Tibial nerve (tissue), 4 donors: ENCODE data around the gene FAM20A. TPM values are rescaled to one million over a fixed set of nuclear protein-coding genes. Genes with fewer than 3 reads are reported as not detected.

ENCODE experiments used
- DNase-seq, 2 donors: peaks; one replicate each; pipeline ENCODE4 v3.0.0-alpha.2; 2019; ENCODE audit warnings: low spot score in 2 of 2
- H3K27ac ChIP-seq, 4 donors: fragments of 200-600 bp; sonication (generic) in 3 of 4; one replicate each; pipeline ENCODE4 v1.5.1; 2017 to 2019; ENCODE audit warnings: mild to moderate bottlenecking in 1 of 4
- H3K27me3 ChIP-seq, 2 donors: fragments of 200-600 bp; sonication (generic) in 1 of 2; one replicate each; pipeline versions ENCODE4 v1.5.1 to v1.6.0; 2017 to 2019
- H3K36me3 ChIP-seq, 3 donors: fragments of 200-600 bp; sonication (generic); one replicate each; pipeline ENCODE4 v1.5.1; 2018 to 2019
- H3K4me1 ChIP-seq, 4 donors: fragments of 200-600 bp; sonication (generic) in 3 of 4; one replicate each; pipeline ENCODE4 v1.5.1; 2017 to 2019
- H3K4me3 ChIP-seq, 4 donors: fragments of 200-600 bp; sonication (generic) in 3 of 4; one replicate each; pipeline ENCODE4 v1.5.1; 2017 to 2019; ENCODE audit warnings: mild to moderate bottlenecking in 1 of 4, moderate library complexity in 1 of 4
- H3K9me3 ChIP-seq, 4 donors: fragments of 200-600 bp; sonication (generic) in 3 of 4; one replicate each; pipeline ENCODE4 v1.5.1; 2017 to 2019
- EP300 ChIP-seq, 2 donors: sonication (generic); formaldehyde crosslinking; IDR thresholded peaks; one replicate each; pipeline ENCODE4 v1.6.1; 2017; ENCODE audit warnings: antibody characterized with exemption in 2 of 2, mild to moderate bottlenecking in 1 of 2
- POLR2A ChIP-seq, 2 donors: fragments of 450-650 bp; IDR thresholded peaks; one replicate each; pipeline ENCODE4 v1.6.1; 2017; ENCODE audit warnings: antibody characterized with exemption in 2 of 2, mild to moderate bottlenecking in 2 of 2, moderate library complexity in 2 of 2
- WGBS, 2 donors: methylation state at CpG; one replicate each; pipeline ENCODE4 v1.1.5; 2018; 5-methylcytosine and 5-hydroxymethylcytosine counted together
- total RNA-seq, 4 donors: library from RNA; depleted of rRNA; stranded (reverse); fragments of >200 nt; gene quantifications; one replicate each; pipeline ENCODE4 v1.1.0, GENCODE V29; 2016
- TF ChIP-seq, protein P1 (sequence below), 5 experiments: fragments of 200-600 bp in 3 of 5; fragments of 450-650 bp in 2 of 5; sonication (generic) in 3 of 5; IDR thresholded peaks; one replicate each; pipeline ENCODE4 v1.5.1; 2016 to 2019; ENCODE audit warnings: antibody characterized with exemption in 5 of 5, mild to moderate bottlenecking in 3 of 5, moderate library complexity in 2 of 5

Gene FAM20A
- total RNA-seq, 4 donors from 2014 or later, result 9.4 to 104 (median 25.7) TPM

DNA sequence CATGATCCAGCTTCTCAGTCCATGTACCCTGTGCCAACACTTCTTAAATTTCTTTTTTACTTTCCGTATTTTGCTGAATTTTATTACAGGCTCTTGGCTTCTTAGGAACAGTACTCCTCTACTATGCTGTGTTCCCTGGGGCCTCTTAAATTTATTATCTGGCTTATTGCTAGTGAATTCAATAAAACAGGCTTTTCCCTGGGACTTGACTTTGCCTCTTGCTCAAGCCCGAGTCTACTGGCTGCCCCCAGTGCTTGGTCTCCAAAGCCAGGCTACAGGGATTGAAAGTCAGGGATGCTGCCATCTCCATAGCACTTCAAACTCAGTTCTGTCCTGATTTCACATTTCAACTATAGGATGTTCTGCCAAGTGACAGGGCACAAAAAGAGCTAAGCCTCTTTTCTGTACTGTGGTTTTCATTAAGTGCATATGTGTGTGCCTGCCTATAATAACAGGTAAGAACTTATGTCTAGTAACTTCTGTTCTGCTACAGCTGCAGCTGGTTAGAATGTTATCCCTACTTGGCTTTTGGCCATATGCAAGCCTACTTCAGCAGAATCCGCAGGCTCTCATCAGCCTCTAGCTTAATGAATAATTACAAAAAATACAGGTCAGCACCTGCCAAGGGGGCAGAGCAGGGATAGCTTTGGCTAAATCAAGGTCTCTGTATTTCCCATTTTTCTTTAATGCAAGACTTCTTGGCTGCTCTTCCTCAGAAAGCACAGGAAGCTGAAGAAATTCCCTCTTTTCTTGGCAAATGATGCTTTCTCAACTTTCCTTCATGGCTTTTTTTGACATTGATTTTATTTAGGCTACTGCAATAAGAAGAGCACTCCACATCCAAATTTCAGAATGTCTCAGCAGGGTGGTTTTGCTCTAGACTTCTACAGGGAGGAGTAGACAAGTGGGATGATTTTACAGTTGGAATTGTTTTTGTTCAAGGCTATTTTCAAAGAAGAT lies 8.2 kb downstream of the FAM20A start:
- H3K27ac ChIP-seq, result peak overlapping the region in 1 of 4 donors; percentile 9
- TF ChIP-seq EP300 (IDR thresholded peaks at IDR 0.05), result peak in 1 of 2 donors; percentile 59
- no peak for TF ChIP-seq POLR2A (IDR thresholded peaks at IDR 0.05)
- TF ChIP-seq, protein P1, sequence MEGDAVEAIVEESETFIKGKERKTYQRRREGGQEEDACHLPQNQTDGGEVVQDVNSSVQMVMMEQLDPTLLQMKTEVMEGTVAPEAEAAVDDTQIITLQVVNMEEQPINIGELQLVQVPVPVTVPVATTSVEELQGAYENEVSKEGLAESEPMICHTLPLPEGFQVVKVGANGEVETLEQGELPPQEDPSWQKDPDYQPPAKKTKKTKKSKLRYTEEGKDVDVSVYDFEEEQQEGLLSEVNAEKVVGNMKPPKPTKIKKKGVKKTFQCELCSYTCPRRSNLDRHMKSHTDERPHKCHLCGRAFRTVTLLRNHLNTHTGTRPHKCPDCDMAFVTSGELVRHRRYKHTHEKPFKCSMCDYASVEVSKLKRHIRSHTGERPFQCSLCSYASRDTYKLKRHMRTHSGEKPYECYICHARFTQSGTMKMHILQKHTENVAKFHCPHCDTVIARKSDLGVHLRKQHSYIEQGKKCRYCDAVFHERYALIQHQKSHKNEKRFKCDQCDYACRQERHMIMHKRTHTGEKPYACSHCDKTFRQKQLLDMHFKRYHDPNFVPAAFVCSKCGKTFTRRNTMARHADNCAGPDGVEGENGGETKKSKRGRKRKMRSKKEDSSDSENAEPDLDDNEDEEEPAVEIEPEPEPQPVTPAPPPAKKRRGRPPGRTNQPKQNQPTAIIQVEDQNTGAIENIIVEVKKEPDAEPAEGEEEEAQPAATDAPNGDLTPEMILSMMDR (IDR thresholded peaks at IDR 0.05), result no peak
- H3K9me3 ChIP-seq, result peaks cover 0 to 8% (median 0%) of the 10 kb centered on the region in 4 donors
- H3K4me1 ChIP-seq, result peaks cover 0 to 59% (median 3%) of the 10 kb centered on the region in 4 donors
- WGBS, 2 donors, result 64 to 69% methylated on average over 3 of the region's 3 CpGs
- peak in 1 of 2 donors; percentile 35 for DNase-seq
- H3K36me3 ChIP-seq, result peaks cover 0 to 5% (median 0%) of the 10 kb centered on the region in 3 donors
- H3K27me3 ChIP-seq, result no peaks in the 10 kb centered on the region
- H3K4me3 ChIP-seq, result no peak overlapping the region

DNA sequence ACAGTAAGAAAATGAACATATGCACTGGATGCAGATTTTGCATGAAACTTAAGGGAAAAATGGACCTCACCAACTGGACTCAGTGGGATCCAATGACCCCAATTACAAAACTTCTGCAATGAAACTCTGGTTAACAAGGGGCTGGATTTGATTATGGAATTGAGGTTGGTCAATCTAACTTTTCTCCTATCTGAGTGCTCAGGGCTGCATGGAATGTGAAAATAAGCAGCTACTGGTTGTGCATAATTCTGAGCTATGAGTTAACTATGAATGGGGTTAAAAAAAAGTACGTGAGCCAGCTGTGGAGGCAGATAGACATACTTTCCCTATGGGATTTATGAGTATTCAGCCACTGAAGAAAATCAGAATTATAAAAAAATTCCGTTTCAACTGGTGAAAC lies 9.2 kb downstream of the FAM20A start:
- TF ChIP-seq, protein P1 (IDR thresholded peaks at IDR 0.05), result no peak
- TF ChIP-seq POLR2A (IDR thresholded peaks at IDR 0.05) (no peak), EP300 (IDR thresholded peaks at IDR 0.05) (no peak)
- H3K36me3 ChIP-seq, result peaks cover 0 to 5% (median 0%) of the 10 kb centered on the region in 3 donors
- H3K4me1 ChIP-seq, result peaks cover 0 to 52% (median 3%) of the 10 kb centered on the region in 4 donors
- 36 to 52% methylated on average over 2 of the region's 2 CpGs for WGBS, 2 donors
- H3K27me3 ChIP-seq, result no peaks in the 10 kb centered on the region
- H3K4me3 ChIP-seq, result no peak overlapping the region
- H3K27ac ChIP-seq, result peak overlapping the region in 1 of 4 donors; percentile 52
- H3K9me3 ChIP-seq, result peaks cover 0 to 8% (median 0%) of the 10 kb centered on the region in 4 donors
- no peak for DNase-seq

DNA sequence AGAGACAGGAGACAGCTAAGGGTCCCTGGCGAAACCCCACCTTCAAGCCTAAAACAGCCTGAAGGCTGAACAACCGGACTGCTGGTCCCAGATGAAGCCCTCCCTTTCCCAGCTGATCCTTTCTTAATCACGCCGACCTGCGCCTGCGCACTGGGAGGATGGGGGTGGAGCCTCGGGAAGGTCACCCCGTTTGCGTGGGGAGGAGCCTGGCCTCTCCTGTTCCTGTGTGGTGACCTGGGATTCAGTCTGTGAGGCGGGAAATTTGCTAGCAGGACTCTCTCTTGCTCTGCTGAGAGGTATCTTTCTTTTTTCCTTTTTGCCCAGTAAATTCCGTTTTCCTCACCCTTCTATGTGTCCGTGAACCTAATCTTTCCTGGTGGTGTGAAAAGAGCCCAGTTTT lies 9.6 kb downstream of the FAM20A start:
- DNase-seq, result no peak
- WGBS, 2 donors, result 65 to 80% methylated on average over 12 of the region's 12 CpGs

DNA sequence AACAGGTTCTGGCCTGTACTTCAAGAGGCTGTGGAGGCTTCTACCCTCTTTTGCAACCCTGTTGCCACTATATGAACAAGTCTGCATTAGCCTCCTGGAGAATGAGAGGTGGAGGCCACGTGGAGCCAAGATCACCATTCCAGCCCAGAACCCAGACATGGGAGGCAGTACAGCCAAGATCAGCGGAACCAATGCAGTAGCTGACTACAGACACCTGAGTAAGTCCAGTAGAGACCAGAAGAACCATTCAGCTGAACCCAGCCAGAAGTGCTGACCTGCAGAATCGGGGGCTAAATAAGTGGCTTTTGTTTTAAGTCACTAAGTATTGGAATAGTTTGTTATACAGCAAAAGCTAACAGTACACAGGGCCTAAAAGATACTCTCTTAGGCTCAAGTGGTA lies 12.1 kb downstream of the FAM20A start:
- 88 to 95% methylated on average over 3 of the region's 3 CpGs for WGBS, 2 donors
- no peaks in the 10 kb centered on the region for H3K27me3 ChIP-seq
- DNase-seq, result no peak
- peaks cover 0 to 5% (median 0%) of the 10 kb centered on the region in 3 donors for H3K36me3 ChIP-seq
- no peak overlapping the region for H3K27ac ChIP-seq
- no peak overlapping the region for H3K4me3 ChIP-seq
- peaks cover 0 to 42% (median 3%) of the 10 kb centered on the region in 4 donors for H3K4me1 ChIP-seq
- peaks cover 0 to 8% (median 0%) of the 10 kb centered on the region in 4 donors for H3K9me3 ChIP-seq
- no peak for TF ChIP-seq POLR2A (IDR thresholded peaks at IDR 0.05)
- TF ChIP-seq EP300 (IDR thresholded peaks at IDR 0.05), result no peak
- TF ChIP-seq, protein P1 (IDR thresholded peaks at IDR 0.05), result no peak

More for the DNA sequence above, 9.6 kb downstream of the FAM20A start:
- Histone ChIP-seq H3K27me3 (no peaks in the 10 kb centered on the region), H3K36me3 (peaks cover 0 to 5% (median 0%) of the 10 kb centered on the region in 3 donors), H3K4me3 (no peak overlapping the region), H3K27ac (peak overlapping the region in 1 of 4 donors; percentile 52), H3K4me1 (peaks cover 0 to 47% (median 3%) of the 10 kb centered on the region in 4 donors), H3K9me3 (peaks cover 0 to 8% (median 0%) of the 10 kb centered on the region in 4 donors)
- TF ChIP-seq POLR2A (IDR thresholded peaks at IDR 0.05) (no peak), EP300 (IDR thresholded peaks at IDR 0.05) (no peak)
- TF ChIP-seq, protein P1 (IDR thresholded peaks at IDR 0.05), result no peak

DNA sequence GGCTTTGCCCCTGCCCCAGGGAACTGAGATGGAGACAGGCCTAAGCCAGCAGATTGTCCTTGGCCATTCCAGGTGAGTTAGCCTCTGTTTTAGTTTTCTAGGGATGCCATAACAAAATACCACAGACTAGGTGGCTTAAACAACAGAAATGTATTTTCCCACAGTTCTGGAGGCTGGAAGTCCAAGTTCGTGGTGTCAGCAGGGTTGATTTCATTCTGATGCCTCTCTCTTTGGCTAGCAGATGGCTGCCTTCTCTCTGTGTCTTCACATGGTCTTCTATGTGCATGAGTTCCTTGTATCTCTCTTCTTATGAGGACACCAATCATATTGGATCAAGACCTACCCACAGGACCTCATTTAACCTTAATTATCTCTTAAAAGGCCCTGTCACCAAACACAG lies 12.8 kb downstream of the FAM20A start:
- H3K27me3 ChIP-seq, result no peaks in the 10 kb centered on the region
- H3K4me3 ChIP-seq, result no peak overlapping the region
- H3K36me3 ChIP-seq, result peaks cover 0 to 5% (median 0%) of the 10 kb centered on the region in 3 donors
- no peak for TF ChIP-seq POLR2A (IDR thresholded peaks at IDR 0.05)
- no peak for TF ChIP-seq EP300 (IDR thresholded peaks at IDR 0.05)
- TF ChIP-seq, protein P1 (IDR thresholded peaks at IDR 0.05), result no peak
- H3K27ac ChIP-seq, result no peak overlapping the region
- peaks cover 0 to 8% (median 0%) of the 10 kb centered on the region in 4 donors for H3K9me3 ChIP-seq
- DNase-seq, result no peak
- H3K4me1 ChIP-seq, result peaks cover 0 to 36% (median 3%) of the 10 kb centered on the region in 4 donors
- 79 to 82% methylated on average over 1 of the region's 1 CpG for WGBS, 2 donors
